NCI-H1694 treated with DMSO at 0.1 percent for 48 hours (cell line): Measurements from ENCODE around the gene CTU2.

Experiments used
- DNase-seq: peaks from one replicate; lab custom pipeline; 2025; lab: John Stamatoyannopoulos, UW

CTU2 gene

DNA sequence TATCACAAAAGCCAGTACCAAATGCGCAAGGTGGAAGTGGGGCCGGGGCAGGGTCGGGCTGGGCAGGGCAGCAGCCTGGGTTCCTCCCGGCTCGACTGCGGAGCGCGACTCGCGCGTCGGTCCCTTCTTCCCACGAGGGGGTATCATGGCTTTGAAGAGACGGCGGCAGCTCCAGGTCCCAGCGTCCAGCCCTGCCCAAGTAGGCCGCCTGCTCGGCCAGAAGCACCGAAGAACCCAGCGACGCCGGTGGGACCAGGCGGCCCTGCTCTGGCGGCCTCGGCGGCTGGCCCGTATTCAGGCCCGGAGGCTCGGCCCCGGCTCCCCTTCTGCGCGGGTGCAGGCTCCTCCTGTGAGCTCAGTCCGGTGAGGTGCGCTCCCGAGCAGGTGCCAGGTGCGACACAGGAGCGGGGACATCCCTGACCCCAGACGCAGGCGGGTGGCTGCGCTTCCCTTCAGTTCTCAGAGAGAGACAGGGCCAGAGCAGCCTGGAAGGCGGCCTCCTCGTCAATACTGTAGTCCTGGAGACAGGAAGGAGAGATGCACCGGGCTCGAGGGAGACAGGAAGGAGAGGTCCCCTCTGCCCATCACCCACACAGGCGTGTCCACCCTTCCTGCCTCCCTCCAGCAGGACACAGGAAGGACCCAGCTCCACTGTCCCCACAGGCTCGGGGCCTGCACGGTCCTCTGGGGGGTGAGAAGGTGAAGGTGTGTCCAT, 9.0 kb upstream of the CTU2 start:
- no peak for DNase-seq

DNA sequence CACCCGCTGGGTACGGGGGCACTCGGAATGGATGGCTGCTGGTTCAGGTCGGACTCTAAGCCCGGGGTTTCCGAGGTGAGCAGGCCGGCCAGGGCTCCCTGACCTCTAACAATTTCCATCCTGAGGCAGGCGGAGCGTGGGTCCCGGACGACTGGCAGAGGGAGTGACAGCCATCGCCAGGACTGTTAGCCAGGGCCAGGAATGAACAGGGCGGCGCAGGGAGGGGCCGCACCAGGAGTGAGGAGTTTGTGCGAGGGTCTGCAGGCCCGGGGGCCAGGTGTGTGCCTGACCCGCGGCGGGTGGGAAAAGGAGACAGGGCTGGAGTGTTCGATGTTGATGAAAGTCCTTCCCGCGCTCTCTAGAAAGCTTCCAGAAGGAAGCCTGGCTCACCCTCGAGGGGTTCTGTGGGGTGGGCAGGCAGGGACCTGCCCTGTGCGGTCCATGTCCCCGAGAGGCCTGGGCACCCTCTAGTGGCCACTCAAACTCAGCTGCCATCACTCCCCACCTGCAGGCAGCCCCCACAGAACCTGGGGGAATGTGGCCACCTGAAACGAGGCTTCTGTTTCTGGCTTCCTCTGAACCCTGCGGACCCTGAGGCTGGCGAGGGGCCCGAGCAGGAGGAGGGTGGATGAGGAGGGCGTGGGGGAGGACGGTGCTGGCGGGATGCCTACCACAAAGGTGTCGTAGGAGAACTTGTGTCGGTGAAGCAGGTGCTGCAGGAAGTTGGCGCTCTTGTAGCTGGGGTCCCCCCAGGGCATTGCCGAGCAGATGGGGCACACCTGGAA, 8.3 kb upstream of the CTU2 start:
- no peak for DNase-seq

DNA sequence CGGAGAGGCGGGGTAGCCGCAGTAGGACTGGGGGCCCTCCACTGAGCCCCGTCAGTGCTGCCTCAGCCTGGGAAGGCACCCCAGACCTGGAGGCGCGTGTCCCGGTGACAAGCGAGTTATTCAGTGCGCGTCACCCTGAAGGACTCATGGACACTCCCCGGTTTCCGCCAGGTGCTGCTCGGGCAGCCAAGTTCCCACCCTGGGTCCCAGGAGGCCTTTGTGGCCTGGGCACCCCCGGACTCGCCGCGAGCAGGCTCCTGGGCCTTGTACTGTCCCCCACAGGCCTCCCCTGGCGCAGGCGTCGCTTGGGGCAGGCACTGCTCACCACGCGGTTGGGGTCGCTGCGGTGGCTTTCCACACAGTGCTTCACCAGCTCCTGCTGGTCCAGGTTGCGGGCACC, 7.7 kb upstream of the CTU2 start:
- DNase-seq: no peak

DNA sequence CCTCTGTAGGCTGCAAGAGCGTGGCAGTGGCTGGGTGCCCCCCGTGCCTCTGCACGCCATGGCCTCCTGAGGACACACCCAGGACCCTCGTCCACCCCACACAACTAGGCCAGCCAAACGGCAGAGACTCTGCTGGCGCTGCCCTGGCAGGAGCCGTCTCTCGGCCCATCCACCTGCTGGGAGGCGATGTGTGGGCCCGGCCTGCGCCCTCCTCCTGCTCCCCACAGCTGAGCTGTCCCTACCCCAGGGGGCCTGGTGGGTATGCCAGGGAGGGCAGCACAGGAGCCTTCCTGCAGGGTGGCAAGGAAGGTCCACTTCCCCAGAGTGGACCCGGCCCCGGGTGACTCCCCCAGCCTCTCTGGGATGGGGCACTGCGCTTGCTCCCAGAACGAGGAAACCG, 7.1 kb upstream of the CTU2 start:
- no peak for DNase-seq

DNA sequence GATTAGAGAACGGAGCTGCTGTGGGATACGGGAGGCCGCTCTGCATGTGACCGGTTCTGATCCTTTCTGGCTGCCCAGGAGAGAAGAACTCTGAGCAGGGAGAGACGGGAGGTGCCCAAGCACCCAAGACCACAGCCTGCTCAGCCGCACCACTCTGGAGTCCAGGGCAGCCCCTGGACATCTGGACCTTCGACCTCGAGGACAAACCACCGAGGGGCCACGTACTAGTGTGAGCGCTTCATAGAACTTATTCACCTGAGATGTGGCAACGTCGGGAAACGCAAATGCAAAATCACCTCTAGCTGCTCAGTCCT, 6.0 kb upstream of the CTU2 start:
- no peak for DNase-seq

DNA sequence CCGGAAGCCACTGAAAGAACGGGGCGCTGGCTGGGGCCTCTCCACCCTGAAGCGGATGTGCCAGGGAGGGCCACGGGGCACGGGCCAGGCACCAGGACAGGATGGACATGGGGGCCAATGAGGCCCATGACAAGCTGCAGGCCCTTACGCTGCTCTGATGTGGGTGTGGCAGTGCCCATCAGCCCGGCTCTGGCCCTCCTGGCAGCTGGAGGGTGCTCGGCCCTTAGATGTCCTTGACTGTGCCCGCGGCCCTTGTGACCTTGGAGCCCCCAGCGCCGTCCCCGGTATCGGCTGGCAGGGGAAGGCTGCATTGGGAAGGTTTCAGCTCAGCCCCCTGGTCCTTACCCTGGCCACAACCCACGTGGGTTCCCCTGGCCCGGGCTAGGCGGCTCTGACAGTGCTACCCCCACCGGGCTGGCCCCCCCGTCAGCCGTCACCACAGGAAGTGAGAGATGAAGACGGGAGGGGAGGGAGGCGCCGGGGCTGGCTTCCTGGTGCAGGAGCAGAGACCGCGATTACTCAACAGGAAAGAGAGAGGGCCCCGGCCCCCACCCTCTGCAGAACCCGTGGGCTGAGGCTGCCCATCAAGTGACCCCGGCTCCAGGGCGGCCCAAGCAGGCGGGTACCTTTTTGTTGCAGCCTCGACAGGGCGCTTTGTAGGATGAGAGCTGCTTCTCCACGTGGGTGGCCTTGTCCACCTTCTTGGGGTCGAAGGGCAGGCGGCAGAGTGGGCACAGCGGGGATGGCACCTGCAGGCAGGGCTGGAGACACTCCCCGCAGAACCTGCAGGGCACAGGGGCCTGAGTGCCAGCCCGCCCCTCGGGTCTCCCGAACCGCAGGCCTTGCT, 5.4 kb upstream of the CTU2 start:
- DNase-seq: no peak

DNA sequence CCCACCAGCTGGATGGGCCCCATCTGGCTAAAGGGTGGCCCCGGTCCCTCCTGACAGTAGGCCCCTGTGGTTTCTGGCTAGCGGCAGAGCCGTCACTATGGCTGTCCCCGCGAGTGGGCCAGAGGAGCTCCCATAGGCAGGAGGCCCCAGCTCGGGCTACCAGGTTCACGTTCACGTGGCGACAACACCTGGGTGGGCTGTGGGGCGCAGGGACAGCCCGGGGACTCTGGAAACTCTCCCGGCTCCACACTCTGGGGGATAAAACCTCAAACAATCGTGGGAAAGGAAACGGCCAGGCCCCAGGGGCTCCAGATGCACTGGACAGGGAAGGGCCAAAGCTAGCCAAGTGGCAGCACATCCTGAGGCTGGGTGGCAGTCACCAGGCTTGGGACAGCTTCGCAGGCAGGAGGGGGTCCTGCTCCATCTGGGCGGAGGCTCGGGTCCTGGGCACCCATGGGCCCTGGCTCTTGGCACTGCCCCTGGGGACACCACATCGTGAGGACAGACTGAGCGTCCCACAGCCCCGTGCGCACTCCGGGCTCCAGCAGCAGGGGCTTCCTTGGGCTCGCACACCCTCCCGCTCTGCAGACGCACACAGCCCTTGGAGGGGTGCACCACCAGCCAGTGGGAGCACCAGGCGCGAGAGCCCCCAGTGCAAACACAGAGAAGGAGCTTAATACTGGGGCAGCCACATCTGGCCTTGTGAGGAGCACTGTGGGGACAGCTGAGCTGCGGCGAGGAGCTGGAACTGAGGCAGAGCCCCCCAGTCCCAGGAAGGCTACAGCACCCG, 4.5 kb upstream of the CTU2 start:
- DNase-seq: no peak

DNA sequence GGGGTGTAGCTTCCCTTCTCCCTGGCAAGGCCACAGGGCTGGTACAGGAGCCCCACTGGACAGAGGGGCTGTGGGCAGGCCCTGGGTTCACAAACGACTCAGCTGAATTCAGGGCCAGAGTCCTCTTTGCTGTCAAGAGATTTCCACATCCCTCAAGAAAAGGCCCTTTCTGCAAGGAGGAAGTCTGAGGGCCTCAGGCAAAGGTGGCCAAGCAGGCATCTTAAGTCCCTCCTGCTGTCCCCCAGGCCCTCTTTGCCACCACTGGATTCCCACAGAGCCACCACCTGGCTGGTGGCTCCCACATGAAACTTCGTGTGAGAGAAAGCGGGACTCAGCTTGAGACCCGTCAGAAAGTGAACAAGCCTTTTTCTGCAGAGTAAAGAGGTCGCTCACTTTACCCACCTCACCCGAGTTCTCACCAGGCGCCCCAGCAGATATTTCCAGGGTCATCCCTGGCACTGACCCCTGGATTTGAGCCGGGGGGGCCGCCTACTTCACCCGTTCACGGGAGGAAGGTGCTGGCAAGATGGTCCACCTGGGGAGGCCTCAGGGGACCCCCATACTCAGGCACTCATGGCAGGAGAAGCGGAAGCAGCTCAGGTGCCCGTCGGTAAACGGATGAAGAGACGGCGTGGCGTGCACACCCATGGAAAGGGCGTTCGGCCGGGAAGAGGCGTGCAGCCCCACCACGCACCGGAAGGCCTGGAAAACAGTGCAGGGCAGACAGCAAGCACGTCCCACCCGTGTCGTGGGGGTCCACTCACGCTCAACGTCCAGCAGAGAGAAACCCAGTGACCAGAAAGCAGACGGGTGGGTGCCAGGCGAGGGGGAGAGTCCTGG, 3.7 kb upstream of the CTU2 start:
- DNase-seq: no peak

DNA sequence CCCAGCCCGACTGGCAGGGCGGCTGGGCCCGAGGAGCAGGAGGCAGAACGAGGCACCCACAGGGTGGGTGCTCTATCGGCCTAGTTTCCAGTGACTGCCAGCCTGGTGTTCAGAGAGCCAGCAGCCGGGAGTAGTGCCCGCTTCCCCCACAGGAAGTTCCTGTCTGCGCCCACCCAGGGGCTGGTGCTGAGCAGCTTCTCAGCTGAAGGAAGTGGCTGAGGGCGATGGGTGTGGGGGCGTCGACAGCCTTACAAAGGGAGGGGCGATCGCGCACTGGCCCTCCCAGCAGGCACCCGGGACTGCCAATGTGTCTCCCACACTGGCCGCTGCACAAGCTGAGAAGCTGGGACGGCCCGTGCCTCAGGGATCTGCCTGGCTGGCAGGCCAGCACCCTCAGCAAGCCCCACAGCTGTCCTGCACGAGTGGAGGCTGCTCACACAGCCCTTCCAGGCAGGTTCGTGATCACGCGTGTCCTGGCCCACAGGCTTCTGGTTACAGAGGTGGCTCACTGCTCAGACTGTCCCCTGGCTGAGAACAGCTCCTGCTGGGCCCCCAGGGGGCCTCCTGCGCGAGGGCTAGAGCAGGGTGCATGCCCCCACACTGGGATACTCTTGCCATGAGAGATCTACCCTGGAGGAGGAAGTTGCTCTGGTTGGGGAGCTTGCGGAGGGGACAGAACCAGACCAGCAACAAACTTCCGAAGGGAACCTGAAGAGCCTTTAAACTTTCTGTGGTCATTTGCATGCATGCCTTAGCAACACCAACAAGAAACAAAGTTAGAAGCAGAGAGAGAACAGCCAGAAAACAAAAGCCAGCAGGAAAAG, 2.6 kb upstream of the CTU2 start:
- no peak for DNase-seq

DNA sequence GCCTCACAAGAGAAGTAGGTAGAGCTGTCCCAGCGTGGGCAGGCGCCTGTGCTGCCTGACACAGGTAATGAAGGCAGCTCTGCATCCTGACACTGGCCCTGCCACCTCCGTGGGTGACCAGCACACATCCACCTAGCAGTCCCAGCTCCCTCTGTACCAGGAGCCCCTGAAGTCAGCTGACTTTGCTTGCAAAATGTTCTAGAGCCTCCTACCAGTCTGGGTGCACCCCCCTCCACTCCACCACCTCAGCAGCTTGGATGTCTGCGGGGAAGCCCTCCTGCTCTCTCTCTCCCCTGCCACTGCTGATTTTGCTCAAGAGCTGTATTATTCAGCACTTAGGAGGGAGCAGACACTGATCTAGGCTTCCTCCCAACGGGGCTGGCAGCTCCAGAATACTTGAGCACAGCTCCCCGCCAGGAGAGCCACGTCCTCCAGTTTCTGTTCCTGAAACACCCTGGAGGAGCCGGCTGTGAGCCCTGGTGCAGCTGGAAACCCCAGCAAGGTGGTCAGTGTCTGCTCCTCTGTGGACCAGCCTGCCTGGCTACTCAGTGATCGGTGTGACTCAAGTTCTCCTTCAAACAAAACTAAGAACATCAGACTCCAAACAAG, 1.1 kb upstream of the CTU2 start:
- DNase-seq: no peak

DNA sequence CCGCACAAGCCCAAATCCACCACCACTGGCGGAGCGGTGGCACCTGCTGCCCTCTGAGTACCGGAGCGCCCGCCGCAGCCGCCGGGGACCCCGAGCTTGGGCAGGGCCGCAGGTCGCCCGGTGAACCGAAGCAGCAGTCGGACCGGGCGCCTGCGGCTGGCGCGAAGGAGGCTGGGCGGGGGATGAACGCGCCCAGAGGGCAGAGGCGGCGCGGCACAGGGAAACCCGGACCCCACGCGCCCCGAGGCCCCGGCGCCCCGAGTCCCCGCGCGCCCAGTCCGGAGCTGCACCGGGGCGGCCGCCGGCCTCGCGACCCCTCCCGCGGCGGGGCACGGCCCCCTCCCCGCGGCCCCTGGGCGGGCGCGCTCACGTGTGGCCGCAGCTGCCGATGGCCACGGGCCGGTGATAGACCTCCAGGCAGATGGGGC, 488 bp upstream of the CTU2 start:
- DNase-seq: no peak

DNA sequence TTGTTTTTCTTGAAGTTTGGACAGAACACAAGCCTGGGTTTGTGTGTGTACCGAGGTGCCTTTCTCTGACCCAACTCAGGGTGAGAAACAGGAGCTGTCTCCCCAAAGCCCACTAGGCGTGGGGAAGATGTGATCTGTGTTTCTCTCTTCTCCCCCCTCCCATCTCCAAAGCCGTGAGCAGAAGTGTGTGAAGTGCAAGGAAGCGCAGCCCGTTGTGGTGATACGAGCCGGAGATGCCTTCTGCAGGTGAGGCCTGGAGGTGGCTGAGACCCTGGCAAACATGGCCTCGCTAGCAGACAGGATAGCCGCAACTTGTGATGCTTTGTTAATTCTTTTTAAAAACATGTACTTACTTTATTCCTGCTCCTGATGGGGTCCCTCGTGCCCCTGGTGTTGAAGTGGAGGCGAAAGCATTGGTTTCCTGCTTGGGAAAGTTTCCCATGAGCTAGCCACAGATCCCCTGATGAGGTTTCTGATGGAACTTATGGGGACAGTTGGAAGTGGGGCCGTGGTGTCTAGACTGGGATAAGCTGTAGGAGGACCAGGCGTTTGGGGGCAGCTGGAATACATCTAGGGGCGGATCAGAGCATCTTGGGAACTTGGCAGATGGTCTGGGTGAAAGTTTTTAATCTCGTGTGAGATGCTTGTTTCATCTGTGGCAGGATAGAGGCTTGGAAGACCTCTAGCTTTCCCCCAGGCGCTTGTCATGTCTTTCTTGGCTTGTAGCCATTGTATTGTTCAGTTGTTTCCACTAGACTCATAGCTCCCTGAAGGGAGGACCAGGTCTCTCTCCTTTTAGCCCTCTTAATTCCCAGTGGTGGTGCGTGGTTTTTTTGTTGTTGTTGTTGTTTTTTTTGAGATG, 893 bp downstream of the CTU2 start:
- no peak for DNase-seq

DNA sequence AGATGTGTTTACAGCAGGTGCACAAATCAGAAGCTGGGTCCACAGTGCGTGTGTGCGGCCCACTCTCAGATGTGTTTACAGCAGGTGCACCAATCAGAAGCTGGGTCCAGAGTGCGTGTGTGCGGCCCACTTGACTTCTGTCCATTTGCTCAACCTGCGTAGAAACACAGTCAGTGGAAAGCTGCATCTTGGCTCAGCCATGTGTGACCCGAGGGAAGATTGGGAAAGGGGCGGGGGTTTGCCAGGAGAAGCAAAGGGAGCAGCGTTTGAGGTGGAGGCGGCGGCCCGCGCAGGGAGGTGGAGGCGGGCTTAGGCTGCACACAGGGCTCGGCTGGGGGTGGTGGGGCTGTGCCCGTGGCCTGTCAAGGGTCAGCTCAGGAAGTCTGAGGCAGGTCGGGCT, 4.3 kb downstream of the CTU2 start:
- no peak for DNase-seq

DNA sequence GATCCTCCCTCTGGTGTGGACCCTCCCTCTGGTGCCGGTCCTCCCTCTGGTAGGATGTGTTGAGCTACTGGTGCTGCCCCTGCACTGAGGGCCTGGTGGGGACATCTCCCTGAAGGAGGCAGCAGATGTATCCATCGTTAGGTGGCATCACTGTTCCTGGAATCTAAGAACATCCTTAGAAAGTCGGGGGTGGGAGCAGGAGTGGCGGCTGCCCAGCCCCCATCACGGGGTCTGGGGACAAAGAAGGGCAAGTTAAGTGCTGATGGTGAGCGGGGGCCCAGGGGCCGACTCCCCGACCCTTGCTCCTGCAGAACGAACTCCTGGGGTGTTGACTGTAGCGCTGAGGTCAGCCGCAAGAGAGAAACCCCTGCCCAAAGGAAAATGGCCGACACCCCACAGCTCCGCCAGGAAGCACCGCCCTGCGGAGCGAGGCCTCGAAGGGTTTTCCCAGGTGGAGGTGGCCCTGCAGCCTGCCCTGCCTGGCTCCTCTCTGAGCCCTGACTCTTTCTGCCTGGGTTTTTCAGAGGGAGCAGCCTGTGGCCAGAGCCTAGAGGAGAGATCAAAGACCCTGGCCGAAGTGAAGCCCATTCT, 5.5 kb downstream of the CTU2 start:
- no peak for DNase-seq

DNA sequence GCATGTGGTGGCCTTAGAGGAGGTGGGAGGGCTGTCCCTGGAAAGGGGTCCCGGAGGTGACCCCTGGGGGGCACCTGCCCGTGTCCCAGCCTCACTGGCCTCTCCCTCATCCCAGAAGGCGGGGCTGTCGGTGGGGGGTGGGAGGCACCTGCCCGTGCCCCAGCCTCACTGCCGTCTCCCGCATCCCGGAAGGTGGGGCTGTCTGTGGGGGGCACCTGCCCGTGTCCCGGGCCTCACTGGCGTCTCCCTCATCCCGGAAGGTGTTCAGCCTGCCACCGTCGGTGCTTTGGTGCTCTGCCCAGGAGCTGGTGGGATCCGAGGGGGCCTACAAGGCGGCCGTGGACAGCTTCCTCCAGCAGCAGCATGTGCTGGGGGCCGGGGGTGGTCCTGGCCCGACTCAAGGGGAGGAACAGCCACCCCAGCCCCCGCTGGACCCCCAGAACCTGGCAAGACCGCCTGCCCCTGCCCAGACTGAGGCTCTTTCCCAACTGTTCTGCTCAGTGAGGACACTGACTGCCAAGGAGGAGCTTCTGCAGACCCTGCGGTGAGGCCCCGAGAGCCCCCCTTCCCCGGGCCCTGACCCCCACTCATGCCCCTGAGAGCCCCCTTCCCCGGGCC, 6.2 kb downstream of the CTU2 start:
- DNase-seq: no peak

DNA sequence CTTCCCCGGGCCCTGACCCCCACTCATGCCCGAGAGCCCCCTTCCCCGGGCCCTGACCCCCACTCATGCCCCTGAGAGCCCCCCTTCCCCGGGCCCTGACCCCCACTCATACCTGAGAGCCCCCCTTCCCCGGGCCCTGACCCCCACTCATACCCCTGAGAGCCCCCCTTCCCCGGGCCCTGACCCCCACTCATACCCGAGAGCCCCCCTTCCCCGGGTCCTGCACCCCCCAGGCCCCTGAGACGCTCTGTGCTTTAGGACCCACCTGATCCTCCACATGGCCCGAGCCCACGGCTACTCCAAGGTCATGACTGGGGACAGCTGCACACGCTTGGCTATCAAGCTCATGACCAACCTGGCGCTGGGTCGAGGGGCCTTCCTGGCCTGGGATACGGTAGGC, 6.8 kb downstream of the CTU2 start:
- DNase-seq: no peak

DNA sequence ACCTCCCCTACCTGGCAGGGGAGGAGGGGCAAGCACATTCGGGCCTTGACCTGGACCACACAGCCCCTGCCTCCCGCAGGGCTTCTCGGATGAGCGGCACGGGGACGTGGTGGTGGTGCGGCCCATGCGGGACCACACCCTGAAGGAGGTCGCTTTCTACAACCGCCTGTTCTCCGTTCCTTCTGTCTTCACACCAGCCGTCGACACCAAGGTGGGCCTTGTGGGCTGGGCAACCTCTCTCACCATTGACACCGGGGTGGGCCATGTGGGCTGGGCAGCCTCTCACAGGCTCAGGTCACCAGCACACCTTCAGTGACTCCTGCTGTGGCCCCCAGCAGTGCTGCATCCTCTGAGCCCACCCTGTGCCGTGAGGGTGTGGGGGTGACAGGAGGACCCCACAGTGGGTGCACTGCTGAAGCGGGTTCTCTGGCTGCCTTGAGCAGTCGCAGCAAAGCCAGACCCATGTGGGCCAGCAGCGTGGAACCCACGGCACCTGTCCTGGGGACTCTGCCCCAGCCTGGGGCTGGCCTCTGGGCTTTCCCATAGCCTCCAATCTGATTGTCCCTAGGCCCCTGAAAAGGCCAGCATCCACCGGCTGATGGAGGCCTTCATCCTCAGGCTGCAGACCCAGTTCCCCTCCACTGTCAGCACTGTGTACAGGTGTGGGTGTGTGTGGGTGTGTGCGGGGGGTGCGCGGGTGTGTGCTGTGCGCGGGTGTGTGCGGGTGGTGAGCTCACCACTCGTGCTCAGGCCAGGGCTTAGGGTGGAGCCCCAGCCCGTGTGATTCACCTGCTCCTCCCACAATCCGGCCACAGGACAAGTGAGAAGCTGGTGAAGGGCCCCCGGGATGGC, 7.5 kb downstream of the CTU2 start:
- DNase-seq: no peak
